ENCODE measurements around the gene AAR2.
A peak's percentile ranks its signal among the peaks of the same experiment; 100 is the strongest.

AAR2 gene

DNA sequence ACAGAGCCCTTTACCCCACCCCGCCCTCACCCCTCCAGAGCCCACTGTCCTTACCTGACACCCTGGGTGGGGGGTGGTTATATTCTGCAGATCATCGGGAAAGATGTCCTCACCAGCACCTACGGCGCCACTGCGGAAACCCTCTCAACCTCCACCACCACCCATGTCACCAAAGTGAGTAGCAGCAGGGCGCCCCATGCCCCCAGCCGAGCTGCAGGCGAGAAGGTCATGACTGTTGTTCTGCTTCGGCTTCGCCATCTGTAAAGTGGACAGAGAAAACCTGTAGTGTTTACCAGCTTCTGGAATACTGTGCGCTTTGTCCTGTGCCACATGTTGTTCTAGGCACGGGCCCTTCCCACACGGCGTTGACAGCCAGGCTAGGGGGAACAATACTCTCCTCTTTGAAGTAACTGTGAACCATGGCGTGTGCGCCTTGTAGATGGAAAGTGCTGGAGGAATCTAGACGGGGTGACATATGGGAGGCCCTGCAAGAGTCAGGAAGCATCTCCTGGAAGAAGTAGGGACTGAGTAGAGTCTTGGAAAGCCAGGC is 16.5 kb upstream of the AAR2 start:
- DNase-seq = no peak

DNA sequence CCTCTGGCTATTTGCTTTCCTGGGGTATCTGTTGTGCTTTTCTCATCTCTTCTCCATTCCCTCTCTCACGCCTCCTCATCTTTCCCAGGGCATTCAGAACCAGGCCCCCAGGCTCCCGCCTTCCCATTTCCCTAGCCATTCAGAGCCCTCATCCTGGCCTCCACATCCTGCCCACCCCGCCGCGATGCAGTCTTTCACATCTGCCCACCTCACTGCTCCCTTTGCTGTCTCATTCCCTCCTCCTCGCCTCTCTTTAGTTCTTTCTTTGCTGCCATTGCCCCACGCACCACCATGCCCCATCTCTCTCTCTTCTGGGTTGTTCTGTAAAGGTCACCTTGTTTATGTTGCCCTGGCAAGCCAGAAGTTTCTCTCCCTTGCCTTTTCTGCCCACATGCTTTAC is 10.6 kb upstream of the AAR2 start:
- DNase-seq = no peak

- DNase-seq = no peak
Observed at GRCh38 chr20:36228770-36229169, 7.5 kb upstream of the AAR2 start.

DNA sequence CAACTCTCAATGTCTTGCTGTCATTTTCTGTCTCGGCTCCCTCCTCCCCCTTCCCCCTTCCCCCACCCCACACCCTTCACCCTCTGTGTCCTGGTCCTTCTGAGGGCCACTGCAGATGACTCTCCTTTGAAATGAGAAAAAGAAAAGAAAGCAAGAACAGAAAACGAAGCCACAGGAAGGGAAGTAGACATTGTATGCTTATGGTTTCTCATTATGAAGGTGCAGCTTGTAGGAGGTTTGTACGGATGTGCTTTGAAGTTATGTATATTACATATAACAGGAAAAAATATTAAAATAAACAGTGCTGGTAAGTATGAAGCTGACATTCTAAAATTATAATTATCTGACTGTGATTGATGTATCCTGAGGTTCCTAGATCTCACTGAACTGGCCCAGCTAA is 6.3 kb upstream of the AAR2 start:
- no peak for DNase-seq

DNA sequence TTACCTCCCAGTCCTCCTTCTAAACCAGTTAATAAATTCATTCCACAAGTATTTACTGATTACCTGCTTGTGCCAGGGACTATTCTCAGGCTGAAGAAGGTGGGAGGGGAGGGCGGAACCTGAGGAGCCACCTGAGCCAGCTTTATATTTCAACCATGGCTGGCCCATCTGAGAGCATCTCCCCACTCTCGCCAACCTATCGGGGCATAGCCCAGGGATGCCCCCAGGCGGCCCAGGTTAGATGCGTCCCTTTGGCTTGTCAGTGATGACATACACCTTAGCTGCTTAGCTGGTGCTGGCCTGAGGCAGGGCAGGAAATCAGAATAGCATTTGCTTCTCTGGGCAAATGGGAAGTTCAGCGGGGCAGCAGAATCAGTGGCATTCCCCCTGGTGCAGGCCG is 4.9 kb upstream of the AAR2 start:
- no peak for DNase-seq

GRCh38 chr20:36234771-36235320 is 1.4 kb upstream of the AAR2 start:
- no peak for DNase-seq

- no peak for DNase-seq
Observed at GRCh38 chr20:36236786-36237121, 476 bp downstream of the AAR2 start.

GRCh38 chr20:36237477-36237876 is 1.2 kb downstream of the AAR2 start:
- DNase-seq = no peak

- DNase-seq = no peak
Observed at GRCh38 chr20:36238153-36238552, 1.9 kb downstream of the AAR2 start.

GRCh38 chr20:36238760-36239159 is 2.5 kb downstream of the AAR2 start:
- no peak for DNase-seq

DNA sequence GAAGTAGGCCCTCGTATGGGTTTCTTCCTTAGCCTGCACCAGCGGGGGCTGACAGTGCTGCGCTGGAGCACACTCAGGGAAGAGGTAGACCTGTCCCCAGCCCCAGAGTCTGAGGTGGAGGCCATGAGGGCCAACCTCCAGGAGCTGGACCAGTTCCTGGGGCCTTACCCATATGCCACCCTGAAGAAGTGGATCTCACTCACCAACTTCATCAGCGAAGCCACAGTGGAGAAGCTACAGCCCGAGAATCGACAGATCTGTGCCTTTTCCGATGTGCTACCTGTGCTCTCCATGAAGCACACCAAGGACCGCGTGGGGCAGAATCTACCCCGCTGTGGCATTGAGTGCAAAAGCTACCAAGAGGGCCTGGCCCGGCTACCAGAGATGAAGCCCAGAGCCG is 3.8 kb downstream of the AAR2 start:
- no peak for DNase-seq

DNA sequence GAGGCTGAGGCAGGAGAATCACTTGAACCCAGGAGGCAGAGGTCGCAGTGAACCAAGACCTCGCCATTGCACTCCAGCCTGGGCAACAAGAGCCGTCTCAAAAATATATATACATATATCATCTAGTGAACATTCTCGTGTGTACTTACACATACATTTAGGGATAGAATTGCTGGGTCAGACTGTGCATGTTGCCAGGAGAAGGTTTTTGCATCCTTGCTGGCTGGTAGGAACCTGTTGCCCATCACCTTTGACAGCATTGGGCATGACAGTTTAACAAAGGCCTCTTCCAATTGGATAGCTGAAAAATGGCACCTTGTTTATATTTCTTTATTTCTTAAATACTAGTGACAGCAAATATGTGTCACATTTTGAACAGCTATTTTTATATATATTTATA is 5.4 kb downstream of the AAR2 start:
- DNase-seq = no peak

GRCh38 chr20:36243726-36244125 is 7.4 kb downstream of the AAR2 start:
- DNase-seq = no peak

GRCh38 chr20:36246401-36246800 is 10.1 kb downstream of the AAR2 start:
- DNase-seq = peak in 2 of 3 experiments; percentile 87 to 98

- DNase-seq = peak in 1 of 3 experiments; percentile 10
Observed at GRCh38 chr20:36248836-36249235, 12.6 kb downstream of the AAR2 start.

- no peak for DNase-seq
Observed at GRCh38 chr20:36249450-36249849, 13.2 kb downstream of the AAR2 start.

- DNase-seq = no peak
Observed at GRCh38 chr20:36251426-36251825, 15.1 kb downstream of the AAR2 start.

DNA sequence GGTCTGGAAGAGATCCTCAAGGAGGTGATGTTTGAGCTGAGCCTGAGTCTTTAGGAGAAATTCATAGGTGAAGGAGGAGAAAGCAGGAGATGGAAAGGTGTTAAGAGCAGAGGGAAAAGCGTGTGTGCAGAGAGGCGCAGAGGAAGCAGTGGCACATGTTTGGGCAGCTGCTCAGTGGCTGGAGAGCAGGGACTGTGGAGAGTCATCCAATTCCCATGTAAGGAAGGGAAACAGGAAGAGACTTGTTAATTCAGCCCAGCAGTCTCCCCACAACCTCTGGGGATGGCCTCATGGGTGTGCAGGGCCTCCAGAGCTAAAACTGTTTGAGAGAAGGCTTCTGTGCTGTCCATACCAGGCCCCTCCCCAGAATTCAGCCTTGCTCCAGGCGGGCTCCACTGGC is 16.2 kb downstream of the AAR2 start:
- DNase-seq = no peak

DNA sequence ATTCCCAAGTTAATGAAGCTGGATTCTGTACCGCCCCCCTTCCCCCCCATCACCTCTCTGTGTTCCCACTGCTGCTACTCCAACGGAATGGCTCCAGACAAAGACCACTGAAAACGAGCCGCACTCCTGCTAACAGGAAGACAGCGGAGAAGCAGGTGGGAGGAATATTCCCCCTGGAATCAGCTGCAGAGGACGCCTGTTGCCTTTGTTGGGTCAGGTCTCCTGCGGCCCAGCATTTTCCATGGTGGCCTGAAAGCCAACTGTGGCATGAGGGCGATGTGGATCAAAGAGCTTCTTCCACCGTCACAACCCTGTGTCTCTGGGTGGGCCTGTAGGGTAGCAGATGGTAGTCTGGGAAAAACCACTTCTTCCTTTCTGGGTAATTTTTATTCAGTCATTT is 16.8 kb downstream of the AAR2 start:
- DNase-seq = no peak

GRCh38 chr20:36254076-36254475 is 17.8 kb downstream of the AAR2 start:
- DNase-seq = no peak

GRCh38 chr20:36255445-36255844 is 19.2 kb downstream of the AAR2 start:
- no peak for DNase-seq

DNA sequence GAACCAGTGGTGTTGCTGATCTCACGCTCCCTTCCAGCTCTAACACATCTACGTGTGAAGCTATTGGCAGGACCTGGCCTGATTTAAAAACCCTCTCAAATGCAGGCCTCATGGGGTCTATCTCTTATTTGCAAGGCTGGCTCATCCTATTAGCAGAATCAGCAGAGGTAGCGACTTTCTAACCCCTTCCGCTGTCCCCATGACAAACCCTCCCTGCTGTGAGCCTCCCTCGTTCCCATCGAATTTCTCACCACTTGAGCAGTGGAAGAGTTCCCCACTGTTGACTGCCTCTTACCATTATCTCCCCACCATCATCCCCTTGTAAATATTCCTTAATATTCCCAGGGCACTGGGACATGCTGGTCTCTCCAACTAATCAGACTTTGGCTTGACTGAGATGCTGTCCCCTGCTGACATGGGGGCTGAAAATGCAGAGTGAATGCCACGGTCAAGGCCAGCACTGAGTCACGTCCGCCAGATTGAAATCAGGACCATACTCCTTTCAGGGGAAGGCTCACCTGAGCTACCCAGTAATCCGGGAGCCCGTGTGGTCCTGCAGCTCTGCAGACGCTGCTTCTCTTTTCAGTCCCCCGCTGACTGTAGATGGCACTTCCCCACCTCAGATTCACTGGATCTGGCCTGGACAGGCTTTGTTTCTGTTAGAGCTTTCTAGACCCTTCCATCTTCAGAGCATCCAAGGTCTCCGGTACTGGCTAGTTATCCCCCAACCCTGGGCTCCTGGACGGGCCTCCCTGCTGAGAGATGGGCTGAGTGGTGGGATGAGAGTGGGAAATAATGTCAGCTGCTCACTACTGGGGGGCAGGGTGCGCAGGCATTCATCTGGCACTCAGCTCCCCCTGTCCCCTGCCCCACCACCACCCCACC is 23.1 kb downstream of the AAR2 start:
- DNase-seq = no peak

- DNase-seq = no peak
Observed at GRCh38 chr20:36260316-36260715, 24.0 kb downstream of the AAR2 start.

GRCh38 chr20:36261389-36262105 is 25.3 kb downstream of the AAR2 start:
- no peak for DNase-seq

All from NCI-H1417 (cell line).